Muscle layer of colon (tissue), 2 donors: ENCODE results near the gene PELI3.

ENCODE experiments used
- H3K27ac ChIP-seq: one replicate; pipeline ENCODE4 v1.7.0; 2013; ENCODE audit warnings: low read depth, mild to moderate bottlenecking, low read length, moderate library complexity
- H3K27me3 ChIP-seq, 2 donors: one replicate each; pipeline ENCODE4 v1.7.0; 2013; ENCODE audit warnings: low read length in 2 of 2, mild to moderate bottlenecking in 2 of 2; ENCODE audit not compliant: insufficient read depth in 2 of 2, control insufficient read depth in 1 of 2
- H3K36me3 ChIP-seq: one replicate; pipeline ENCODE4 v1.7.0; 2013; ENCODE audit warnings: mild to moderate bottlenecking, low read length; ENCODE audit not compliant: insufficient read depth
- H3K4me1 ChIP-seq: one replicate; pipeline ENCODE4 v1.7.0; 2013; ENCODE audit warnings: mild to moderate bottlenecking, low read length; ENCODE audit not compliant: insufficient read depth
- H3K4me3 ChIP-seq, 2 donors: one replicate each; pipeline ENCODE4 v1.7.0; 2013; ENCODE audit warnings: low read length in 2 of 2, low read depth in 1 of 2, mild to moderate bottlenecking in 1 of 2, moderate library complexity in 1 of 2
- H3K9ac ChIP-seq: one replicate; pipeline ENCODE4 v1.7.0; 2013; ENCODE audit warnings: low read length
- H3K9me3 ChIP-seq: one replicate; pipeline ENCODE4 v1.7.0; 2013; ENCODE audit warnings: mild to moderate bottlenecking, low read length
- donor health status: abdominal sarcoma.
- donor health status: Adenocarcinoma of cecum.

The PELI3 gene

DNA sequence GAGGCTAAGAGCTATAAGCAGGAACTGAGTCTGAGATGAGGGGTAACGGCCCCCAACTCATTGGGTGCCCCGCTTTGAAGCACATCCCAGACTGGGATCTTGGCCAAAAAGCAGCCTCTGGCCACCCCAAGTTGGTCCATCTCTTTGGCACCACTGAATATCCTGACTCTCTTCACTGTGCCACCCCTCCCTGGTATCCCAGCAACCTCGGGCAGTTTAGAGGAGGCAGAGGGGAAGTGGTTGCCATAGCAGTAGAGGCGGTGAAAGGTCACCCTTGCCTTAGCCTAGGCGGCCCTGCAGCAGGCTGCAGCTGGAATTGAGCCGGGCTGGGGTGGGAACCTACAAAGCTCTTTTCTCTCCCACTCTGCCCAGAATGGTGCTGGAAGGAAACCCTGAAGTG, 1.1 kb downstream of the PELI3 start:
- no peaks in the 10 kb centered on the region for H3K27me3 ChIP-seq
- peak overlapping the region; percentile 80 to 86 for H3K4me3 ChIP-seq
- peaks cover 21% of the 10 kb centered on the region for H3K4me1 ChIP-seq
- H3K27ac ChIP-seq = peak overlapping the region; percentile 72
- peaks cover 27% of the 10 kb centered on the region for H3K36me3 ChIP-seq
- no peaks in the 10 kb centered on the region for H3K9me3 ChIP-seq
- H3K9ac ChIP-seq = peak overlapping the region; percentile 23

DNA sequence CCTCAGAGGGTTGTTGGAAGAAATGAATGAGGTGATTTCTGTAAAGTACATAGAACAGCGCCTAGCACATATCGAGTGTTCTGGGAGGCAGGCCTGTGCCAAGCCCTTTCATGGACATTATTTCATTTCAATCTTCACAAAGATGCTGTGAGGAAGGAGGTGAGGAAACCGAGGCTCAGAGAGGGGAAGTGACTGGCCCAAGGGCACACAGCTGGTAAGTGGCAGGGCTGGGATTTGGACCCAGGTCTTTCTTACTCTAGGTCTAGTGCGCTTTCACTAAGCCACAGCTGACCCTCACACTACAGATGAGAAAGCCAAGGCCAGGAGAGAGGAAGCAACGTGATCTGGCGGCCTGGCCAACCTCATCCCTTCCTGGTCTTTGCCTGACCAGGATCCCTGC, 2.0 kb downstream of the PELI3 start:
- Histone ChIP-seq H3K9me3 (no peaks in the 10 kb centered on the region), H3K36me3 (peaks cover 36% of the 10 kb centered on the region), H3K27me3 (no peaks in the 10 kb centered on the region), H3K4me3 (no peak overlapping the region), H3K9ac (no peak overlapping the region), H3K27ac (no peak overlapping the region), H3K4me1 (peaks cover 21% of the 10 kb centered on the region)

DNA sequence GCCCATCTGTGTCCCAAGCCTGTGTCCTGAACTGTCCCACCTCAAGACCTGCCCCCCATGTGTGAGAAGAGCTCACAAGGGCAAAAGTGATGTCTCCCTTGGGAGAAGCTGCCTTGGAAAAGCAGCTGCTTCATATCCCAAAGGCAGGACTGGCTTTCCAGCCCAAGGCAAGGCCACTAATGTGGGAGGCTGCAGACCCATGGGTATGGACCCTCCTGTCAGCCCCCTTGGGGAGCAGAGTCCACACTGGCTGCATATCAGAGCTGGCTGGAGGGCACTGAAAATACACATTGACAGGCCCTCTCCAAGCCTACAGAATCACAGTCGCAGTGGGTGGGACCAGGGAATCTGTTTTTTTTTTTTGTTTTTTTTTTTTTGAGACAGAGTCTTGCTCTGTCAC, 2.7 kb downstream of the PELI3 start:
- Histone ChIP-seq H3K36me3 (peaks cover 42% of the 10 kb centered on the region), H3K4me3 (no peak overlapping the region), H3K27ac (no peak overlapping the region), H3K27me3 (no peaks in the 10 kb centered on the region), H3K9me3 (no peaks in the 10 kb centered on the region), H3K4me1 (peaks cover 21% of the 10 kb centered on the region), H3K9ac (no peak overlapping the region)

DNA sequence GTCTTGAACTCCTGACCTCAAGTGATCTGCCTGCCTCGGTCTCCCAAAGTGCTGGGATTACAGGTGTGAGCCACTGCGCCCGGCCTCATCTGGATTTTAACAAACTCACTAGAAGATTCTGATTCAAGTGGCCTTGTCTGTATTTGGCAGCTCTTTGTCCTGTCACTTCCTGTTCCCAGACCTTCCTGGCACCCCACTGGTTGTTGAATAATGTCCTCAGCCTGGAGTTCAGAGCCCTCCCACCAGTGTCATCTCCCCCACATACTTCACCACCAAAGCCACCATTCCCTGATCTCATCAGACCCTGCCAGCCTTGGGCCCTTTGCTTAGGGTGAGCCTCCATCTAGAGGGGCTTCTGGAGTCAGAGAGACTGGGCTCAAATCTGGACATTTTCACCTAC, 3.3 kb downstream of the PELI3 start:
- Histone ChIP-seq H3K9ac (no peak overlapping the region), H3K9me3 (no peaks in the 10 kb centered on the region), H3K4me1 (peaks cover 21% of the 10 kb centered on the region), H3K27ac (no peak overlapping the region), H3K4me3 (no peak overlapping the region), H3K27me3 (no peaks in the 10 kb centered on the region), H3K36me3 (peaks cover 43% of the 10 kb centered on the region)

DNA sequence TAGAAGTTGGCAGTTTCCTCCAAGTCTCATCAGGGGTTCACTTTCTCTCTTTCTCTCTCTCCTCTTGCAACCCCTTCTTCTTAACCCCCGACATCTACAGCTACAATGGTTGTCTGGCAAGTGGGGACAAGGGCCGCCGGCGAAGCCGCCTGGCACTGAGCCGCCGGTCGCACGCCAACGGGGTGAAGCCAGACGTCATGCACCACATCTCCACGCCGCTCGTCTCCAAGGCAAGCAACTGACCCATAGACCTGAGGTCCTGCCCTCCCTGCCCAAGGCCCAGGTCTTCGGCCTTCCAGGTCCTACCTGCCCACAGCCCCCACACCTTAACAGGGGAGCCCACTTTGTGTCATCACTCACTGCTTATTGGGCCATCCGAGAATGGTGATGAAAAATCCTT, 4.4 kb downstream of the PELI3 start:
- Histone ChIP-seq H3K27ac (no peak overlapping the region), H3K4me3 (no peak overlapping the region), H3K36me3 (peaks cover 43% of the 10 kb centered on the region), H3K4me1 (peaks cover 11% of the 10 kb centered on the region), H3K9ac (no peak overlapping the region), H3K9me3 (no peaks in the 10 kb centered on the region), H3K27me3 (no peaks in the 10 kb centered on the region)

DNA sequence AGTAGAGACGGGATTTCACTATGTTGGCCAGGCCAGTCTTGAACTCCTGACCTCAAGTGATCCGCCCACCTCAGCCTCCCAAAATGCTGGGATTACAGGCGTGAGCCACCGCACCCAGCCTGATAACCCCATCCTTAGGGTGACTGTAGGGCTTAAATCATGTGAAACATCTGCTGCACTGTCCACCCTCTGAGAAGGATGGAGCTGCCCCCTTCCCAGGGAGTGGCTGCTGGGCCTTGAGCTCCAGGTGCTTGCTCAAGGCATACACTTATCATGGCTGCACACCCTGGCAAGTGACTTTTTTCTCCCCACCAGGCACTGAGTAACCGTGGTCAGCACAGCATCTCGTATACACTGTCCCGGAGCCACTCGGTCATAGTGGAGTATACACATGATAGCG, 5.3 kb downstream of the PELI3 start:
- H3K9ac ChIP-seq = no peak overlapping the region
- peaks cover 43% of the 10 kb centered on the region for H3K36me3 ChIP-seq
- H3K27me3 ChIP-seq = no peaks in the 10 kb centered on the region
- peaks cover 10% of the 10 kb centered on the region for H3K4me1 ChIP-seq
- no peak overlapping the region for H3K27ac ChIP-seq
- H3K9me3 ChIP-seq = no peaks in the 10 kb centered on the region
- H3K4me3 ChIP-seq = no peak overlapping the region

DNA sequence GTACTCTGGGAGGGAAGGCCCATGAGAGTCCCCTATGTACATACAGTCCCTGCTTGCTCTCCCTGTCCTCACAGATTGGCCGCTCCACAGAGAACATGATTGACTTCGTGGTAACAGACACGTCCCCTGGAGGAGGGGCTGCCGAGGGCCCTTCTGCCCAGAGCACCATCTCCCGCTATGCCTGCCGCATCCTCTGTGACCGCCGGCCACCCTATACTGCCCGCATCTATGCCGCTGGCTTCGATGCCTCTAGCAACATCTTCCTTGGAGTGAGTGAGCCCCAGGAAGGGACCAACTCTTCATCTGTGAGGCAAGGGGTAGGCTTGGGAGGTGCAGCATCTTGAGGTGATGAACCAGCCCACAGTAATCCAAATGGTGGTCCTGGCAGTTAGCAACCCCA, 6.5 kb downstream of the PELI3 start:
- Histone ChIP-seq H3K4me3 (no peak overlapping the region), H3K9ac (no peak overlapping the region), H3K4me1 (peaks cover 1% of the 10 kb centered on the region), H3K27me3 (no peaks in the 10 kb centered on the region), H3K27ac (no peak overlapping the region), H3K9me3 (no peaks in the 10 kb centered on the region), H3K36me3 (peaks cover 43% of the 10 kb centered on the region)

DNA sequence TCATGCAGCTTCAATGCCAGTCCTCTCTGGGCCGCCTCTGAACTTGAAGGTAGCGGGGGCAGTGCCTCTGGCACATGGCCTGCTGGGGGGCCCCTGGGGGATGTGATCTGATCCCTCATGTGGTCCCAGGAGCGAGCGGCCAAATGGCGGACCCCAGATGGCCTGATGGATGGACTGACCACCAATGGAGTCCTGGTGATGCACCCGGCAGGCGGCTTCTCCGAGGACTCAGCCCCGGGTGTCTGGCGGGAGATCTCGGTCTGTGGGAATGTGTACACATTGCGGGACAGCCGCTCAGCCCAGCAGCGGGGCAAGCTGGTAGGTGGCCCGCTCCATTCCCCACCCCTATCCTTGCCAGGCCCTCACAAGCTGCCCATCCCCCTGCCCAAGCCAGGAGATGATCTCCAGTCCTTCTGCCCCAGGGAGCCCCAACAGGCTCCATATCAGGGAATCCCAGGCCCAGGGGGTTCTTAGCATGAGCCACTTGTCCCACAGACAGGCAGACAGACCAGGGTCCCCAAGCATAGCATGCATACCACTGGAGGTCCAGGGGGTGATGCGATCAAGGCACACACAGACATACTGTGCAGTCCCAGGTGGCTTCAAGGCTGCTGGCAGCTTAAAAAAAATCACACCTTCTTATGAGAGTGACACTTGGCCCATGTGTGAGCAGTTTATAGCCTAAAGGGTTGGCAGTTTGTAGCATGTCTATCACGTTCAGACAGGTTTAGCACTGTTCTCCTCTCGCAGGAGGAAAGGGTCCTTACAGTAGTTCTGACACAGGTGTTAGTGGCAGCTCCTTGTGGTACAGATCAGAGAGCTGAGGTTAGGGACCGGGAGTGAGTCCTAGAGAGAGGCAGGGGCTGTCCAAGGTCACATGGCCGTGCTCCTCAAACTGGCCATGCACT, 7.2 kb downstream of the PELI3 start:
- Histone ChIP-seq H3K9me3 (no peaks in the 10 kb centered on the region), H3K27ac (no peak overlapping the region), H3K4me3 (no peak overlapping the region), H3K9ac (no peak overlapping the region), H3K36me3 (peaks cover 43% of the 10 kb centered on the region), H3K4me1 (peaks cover 4% of the 10 kb centered on the region), H3K27me3 (no peaks in the 10 kb centered on the region)

DNA sequence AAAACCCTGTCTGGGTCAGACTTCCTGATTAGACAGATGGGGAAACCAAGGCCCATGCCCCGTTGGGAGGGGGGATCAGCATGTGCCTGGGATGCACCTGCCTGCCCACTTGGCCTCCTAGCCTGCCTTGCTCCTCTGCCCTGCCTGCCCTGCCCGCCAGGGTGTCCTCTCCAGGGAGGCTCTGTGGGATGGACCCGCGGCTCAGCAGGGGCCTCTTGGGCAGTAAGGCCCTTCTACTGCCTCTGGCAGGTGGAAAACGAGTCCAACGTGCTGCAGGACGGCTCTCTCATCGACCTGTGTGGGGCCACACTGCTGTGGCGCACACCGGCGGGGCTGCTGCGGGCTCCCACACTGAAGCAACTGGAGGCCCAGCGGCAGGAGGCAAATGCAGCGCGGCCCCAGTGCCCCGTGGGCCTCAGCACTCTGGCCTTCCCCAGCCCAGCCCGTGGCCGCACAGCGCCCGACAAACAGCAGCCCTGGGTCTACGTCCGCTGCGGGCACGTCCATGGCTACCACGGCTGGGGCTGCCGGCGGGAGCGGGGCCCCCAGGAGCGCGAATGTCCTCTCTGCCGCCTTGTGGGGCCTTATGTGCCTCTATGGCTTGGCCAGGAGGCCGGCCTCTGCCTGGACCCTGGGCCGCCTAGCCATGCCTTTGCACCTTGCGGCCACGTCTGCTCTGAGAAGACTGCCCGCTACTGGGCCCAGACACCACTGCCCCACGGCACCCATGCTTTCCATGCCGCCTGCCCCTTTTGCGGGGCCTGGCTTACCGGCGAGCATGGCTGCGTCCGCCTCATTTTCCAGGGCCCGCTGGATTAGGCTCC, 8.9 kb downstream of the PELI3 start:
- peaks cover 11% of the 10 kb centered on the region for H3K4me1 ChIP-seq
- H3K36me3 ChIP-seq = peaks cover 33% of the 10 kb centered on the region
- H3K4me3 ChIP-seq = no peak overlapping the region
- no peak overlapping the region for H3K27ac ChIP-seq
- no peaks in the 10 kb centered on the region for H3K9me3 ChIP-seq
- no peaks in the 10 kb centered on the region for H3K27me3 ChIP-seq
- no peak overlapping the region for H3K9ac ChIP-seq

DNA sequence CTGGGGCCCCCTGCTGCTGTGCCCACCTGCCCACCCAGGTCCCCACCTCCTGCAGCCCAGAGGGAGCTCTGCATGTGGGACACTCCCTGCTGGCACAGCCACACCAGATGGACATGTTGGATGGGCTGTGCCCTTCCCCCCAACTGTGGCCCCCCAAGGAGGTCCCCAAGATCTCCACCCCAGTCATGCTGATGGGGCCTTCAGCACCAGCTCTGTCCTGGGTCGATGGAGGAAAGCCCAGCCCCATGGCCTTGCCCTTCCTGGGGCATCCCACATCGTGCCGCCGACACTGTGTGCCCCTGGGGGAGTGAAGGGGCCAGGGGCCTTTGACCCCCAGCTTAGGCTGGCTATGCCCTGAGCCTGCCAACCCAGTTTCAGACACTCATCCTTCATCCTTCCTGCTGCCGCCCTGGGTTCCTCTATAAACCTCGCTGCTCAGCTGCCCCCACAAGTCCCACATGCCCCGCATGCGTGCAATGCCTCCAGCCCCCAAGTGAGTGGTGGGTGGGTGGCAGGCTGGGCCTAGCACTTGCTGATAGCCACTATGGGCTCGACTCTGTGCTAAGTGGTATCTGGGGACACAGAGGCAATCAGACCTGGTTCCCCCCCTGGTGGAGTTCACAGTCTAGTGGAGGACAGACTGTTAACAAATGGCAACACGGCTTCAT, 9.6 kb downstream of the PELI3 start:
- no peaks in the 10 kb centered on the region for H3K27me3 ChIP-seq
- H3K36me3 ChIP-seq = peaks cover 25% of the 10 kb centered on the region
- no peak overlapping the region for H3K27ac ChIP-seq
- H3K4me3 ChIP-seq = no peak overlapping the region
- H3K4me1 ChIP-seq = peaks cover 14% of the 10 kb centered on the region
- no peak overlapping the region for H3K9ac ChIP-seq
- H3K9me3 ChIP-seq = no peaks in the 10 kb centered on the region

DNA sequence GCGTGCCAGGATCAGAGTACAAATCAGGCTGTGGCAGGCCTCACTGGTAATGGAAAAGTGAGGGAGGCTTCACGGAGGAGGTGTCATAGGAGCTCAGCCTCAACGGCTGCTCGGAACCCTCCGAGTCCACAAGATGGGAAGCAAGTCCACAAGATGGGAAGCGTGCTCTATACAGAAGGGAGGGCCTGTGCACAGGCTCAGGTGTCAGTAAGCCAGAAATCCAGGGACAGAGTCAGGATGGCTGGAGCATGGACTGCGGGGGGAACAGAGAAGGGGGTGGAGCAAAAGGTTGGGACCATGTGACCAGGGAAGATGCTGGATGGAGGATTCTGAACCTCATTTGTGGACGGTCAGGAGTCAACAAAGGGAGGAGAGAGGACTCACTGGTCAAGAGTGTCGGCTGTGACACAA, 10.1 kb downstream of the PELI3 start:
- Histone ChIP-seq H3K9ac (no peak overlapping the region), H3K4me1 (peaks cover 14% of the 10 kb centered on the region), H3K27me3 (no peaks in the 10 kb centered on the region), H3K36me3 (peaks cover 23% of the 10 kb centered on the region), H3K9me3 (no peaks in the 10 kb centered on the region), H3K27ac (no peak overlapping the region), H3K4me3 (no peak overlapping the region)
